Endodermal cell (in vitro differentiated cells): Measurements from ENCODE around the gene TNFSF8. TPM values are rescaled to one million over a fixed set of nuclear protein-coding genes. Genes with fewer than 3 reads are reported as not detected.

Experiments used
- DNase-seq: peaks from one replicate; pipeline ENCODE4 v3.0.0-alpha.2; 2017
- H3K27ac ChIP-seq: 2 replicates; pipeline ENCODE4 v1.5.1; 2013; ENCODE audit warnings: mild to moderate bottlenecking, low read depth, low read length, moderate library complexity
- H3K27me3 ChIP-seq: 2 replicates; pipeline ENCODE4 v1.6.1; 2013; ENCODE audit warnings: mild to moderate bottlenecking, low read length, moderate library complexity; ENCODE audit not compliant: insufficient read depth, control insufficient read depth, poor library complexity, severe bottlenecking
- H3K36me3 ChIP-seq: 2 replicates; pipeline ENCODE4 v1.7.0; 2013; ENCODE audit warnings: mild to moderate bottlenecking, low read length, moderate library complexity; ENCODE audit not compliant: control insufficient read depth, insufficient read depth
- H3K4me1 ChIP-seq: one replicate; pipeline ENCODE4 v1.7.0; 2013; ENCODE audit warnings: low read length; ENCODE audit not compliant: control insufficient read depth, insufficient read depth
- H3K4me3 ChIP-seq: 2 replicates; pipeline ENCODE4 v1.5.1; 2013; ENCODE audit warnings: mild to moderate bottlenecking, low read length, moderate library complexity
- H3K9ac ChIP-seq: 2 replicates; pipeline ENCODE4 v1.6.1; 2013; ENCODE audit warnings: mild to moderate bottlenecking, low read length, moderate library complexity; ENCODE audit not compliant: poor library complexity, severe bottlenecking; ENCODE audit errors: extremely low read depth
- H3K9me3 ChIP-seq: 2 replicates; pipeline ENCODE4 v1.6.1; 2013; ENCODE audit warnings: mild to moderate bottlenecking, low read length, moderate library complexity; ENCODE audit not compliant: control insufficient read depth
- H3K27ac Mint-ChIP-seq: 2 replicates; pipeline ENCODE4 v1.8.0; 2020; ENCODE audit warnings: mixed read lengths
- H3K27me3 Mint-ChIP-seq: 2 replicates; pipeline ENCODE4 v1.8.0; 2021; ENCODE audit warnings: mild to moderate bottlenecking, mixed read lengths; ENCODE audit not compliant: insufficient read depth
- H3K36me3 Mint-ChIP-seq: 2 replicates; pipeline ENCODE4 v1.8.0; 2020; ENCODE audit warnings: low read depth, mixed read lengths
- H3K4me1 Mint-ChIP-seq: 2 replicates; pipeline ENCODE4 v1.8.0; 2020; ENCODE audit warnings: mixed read lengths
- H3K4me3 Mint-ChIP-seq: 2 replicates; pipeline ENCODE4 v1.8.0; 2020; ENCODE audit warnings: mild to moderate bottlenecking, moderate library complexity, mixed read lengths
- H3K9me3 Mint-ChIP-seq: 2 replicates; pipeline ENCODE4 v1.8.0; 2020; ENCODE audit warnings: mild to moderate bottlenecking, mixed read lengths
- WGBS, 2 experiments: methylation state at CpG; one replicate each; pipeline versions ENCODE4 v1.1.5 to v1.1.7; 2013; ENCODE audit warnings: missing lambda C conversion rate in 2 of 2, mixed read lengths in 1 of 2; ENCODE audit not compliant: insufficient coverage in 1 of 2, insufficient read length in 1 of 2; 5-methylcytosine and 5-hydroxymethylcytosine counted together
- total RNA-seq, 2 donors: library from RNA; stranded (reverse); fragmentation: NEBNext Ultra II Directional in 1 of 2; extraction: Animal tissue kit (Norgen Biotek cat#: 25700) in 1 of 2; gene quantifications; 2 replicates in 1 of 2; 3 replicates in 1 of 2; pipeline ENCODE4 v1.2.1, GENCODE V29; 2021
- TF ChIP-seq, protein P1 (sequence below): fragments of 200-600 bp; sonication (generic); conservative IDR thresholded peaks from 2 replicates; pipeline ENCODE4 v1.5.0; 2021; ENCODE audit warnings: antibody characterized with exemption, mild to moderate bottlenecking

TNFSF8 gene
- total RNA-seq, 2 donors from 2014 or later = not detected

DNA sequence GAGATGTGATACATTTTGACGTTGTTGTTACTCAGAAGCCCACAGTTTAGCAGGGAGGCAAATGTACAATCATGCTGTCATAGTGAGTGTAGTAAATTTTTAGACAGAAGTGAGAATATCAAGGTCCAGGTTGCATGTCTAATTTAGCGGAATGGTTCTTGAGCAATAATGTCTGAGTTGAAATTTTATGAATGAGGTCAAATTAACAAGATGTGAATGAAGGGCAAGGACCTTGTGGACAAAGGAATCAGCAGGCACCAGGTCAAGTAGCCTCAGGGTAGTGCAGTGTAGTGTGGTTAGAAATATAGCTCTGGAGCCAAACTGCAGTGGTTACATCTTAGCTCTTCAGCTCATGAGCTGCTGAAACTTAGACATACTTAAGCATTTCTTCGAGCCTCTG is 36.2 kb downstream of the TNFSF8 start:
- no peak for DNase-seq
- peaks cover 5% of the 10 kb centered on the region for H3K4me1 Mint-ChIP-seq
- Histone ChIP-seq H3K4me1 (peaks cover 5% of the 10 kb centered on the region), H3K4me3 (no peak overlapping the region), H3K9me3 (no peaks in the 10 kb centered on the region), H3K36me3 (no peaks in the 10 kb centered on the region), H3K27ac (peak overlapping the region; percentile 59), H3K27me3 (no peaks in the 10 kb centered on the region), H3K9ac (no peak overlapping the region)
- TF ChIP-seq, protein P1, sequence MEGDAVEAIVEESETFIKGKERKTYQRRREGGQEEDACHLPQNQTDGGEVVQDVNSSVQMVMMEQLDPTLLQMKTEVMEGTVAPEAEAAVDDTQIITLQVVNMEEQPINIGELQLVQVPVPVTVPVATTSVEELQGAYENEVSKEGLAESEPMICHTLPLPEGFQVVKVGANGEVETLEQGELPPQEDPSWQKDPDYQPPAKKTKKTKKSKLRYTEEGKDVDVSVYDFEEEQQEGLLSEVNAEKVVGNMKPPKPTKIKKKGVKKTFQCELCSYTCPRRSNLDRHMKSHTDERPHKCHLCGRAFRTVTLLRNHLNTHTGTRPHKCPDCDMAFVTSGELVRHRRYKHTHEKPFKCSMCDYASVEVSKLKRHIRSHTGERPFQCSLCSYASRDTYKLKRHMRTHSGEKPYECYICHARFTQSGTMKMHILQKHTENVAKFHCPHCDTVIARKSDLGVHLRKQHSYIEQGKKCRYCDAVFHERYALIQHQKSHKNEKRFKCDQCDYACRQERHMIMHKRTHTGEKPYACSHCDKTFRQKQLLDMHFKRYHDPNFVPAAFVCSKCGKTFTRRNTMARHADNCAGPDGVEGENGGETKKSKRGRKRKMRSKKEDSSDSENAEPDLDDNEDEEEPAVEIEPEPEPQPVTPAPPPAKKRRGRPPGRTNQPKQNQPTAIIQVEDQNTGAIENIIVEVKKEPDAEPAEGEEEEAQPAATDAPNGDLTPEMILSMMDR = no peak
- no peak overlapping the region for H3K4me3 Mint-ChIP-seq
- WGBS, 2 experiments = 62 to 63% methylated on average over 3 of the region's 3 CpGs
- peaks cover 2% of the 10 kb centered on the region for H3K27me3 Mint-ChIP-seq
- H3K9me3 Mint-ChIP-seq = no peaks in the 10 kb centered on the region
- no peak overlapping the region for H3K27ac Mint-ChIP-seq
- no peaks in the 10 kb centered on the region for H3K36me3 Mint-ChIP-seq

DNA sequence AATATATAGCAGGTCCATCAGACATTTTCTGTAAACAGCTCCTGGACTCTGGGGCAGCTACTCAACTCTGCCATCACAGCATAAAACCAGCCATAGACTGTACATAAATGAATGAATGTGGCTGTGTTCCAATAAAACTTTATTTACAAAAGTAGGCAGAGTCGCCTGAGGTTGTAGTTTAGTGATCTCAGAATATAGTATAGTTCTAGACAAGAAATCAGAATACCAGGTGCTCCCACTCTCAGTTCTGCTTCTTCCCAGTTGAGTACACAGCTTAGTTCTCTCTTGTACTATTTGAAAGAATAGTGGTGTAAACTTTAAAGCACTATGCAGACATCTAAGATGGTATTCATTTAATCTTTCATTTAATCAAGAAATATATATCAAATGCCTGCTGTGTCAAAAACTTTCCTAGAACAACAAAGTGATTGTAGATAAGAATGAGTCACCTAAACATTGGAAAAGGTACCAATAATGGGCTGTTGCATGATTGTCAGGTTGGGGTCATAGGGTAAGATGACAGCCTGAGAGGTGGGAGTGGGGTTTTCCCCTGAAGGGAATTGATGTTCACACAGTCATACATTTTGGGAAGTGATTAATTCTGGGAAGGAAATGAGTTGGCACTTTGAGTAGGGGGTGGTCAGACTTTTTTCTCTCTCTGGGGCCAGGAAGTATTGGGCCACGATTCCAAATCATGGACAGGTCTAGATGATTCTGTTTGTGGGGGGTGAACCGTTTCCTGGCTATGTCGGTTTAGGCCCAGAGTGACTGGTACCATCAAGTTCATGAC is 37.0 kb downstream of the TNFSF8 start:
- H3K36me3 Mint-ChIP-seq = no peaks in the 10 kb centered on the region
- Histone ChIP-seq H3K27me3 (no peaks in the 10 kb centered on the region), H3K9ac (no peak overlapping the region), H3K4me3 (no peak overlapping the region), H3K9me3 (no peaks in the 10 kb centered on the region), H3K4me1 (peaks cover 9% of the 10 kb centered on the region), H3K27ac (no peak overlapping the region), H3K36me3 (no peaks in the 10 kb centered on the region)
- no peak for DNase-seq
- no peaks in the 10 kb centered on the region for H3K9me3 Mint-ChIP-seq
- TF ChIP-seq, protein P1 = no peak
- H3K27me3 Mint-ChIP-seq = peaks cover 2% of the 10 kb centered on the region
- H3K4me1 Mint-ChIP-seq = peaks cover 13% of the 10 kb centered on the region
- 92 to 93% methylated on average over 2 to 4 of the region's 4 CpGs for WGBS, 2 experiments
- no peak overlapping the region for H3K27ac Mint-ChIP-seq
- H3K4me3 Mint-ChIP-seq = no peak overlapping the region

DNA sequence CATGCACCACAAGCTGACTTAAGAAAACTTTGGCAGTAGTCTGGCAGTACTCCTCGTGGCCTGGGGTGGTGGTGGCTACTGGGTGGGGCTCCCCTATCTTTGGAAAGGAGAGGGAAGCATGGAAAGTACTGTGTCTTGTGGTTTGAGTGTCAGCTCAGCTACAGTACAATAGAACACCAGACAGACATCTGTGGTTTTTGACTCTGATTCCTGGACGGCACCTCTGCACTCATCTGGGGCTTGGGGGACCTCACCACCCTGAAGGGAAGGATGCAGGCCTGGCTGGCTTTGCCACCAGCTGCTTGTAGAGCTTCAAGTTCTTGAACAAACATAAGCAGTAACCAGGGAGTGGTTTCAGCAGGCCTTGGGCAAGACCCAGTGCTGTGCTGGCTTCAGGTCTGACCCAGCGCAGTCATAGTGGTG is 40.6 kb downstream of the TNFSF8 start:
- H3K27ac Mint-ChIP-seq = no peak overlapping the region
- Histone ChIP-seq H3K9me3 (peaks cover 15% of the 10 kb centered on the region), H3K4me1 (peaks cover 4% of the 10 kb centered on the region), H3K36me3 (no peaks in the 10 kb centered on the region), H3K27me3 (no peaks in the 10 kb centered on the region), H3K9ac (no peak overlapping the region), H3K27ac (no peak overlapping the region), H3K4me3 (no peak overlapping the region)
- H3K4me3 Mint-ChIP-seq = no peak overlapping the region
- peaks cover 16% of the 10 kb centered on the region for H3K4me1 Mint-ChIP-seq
- peaks cover 4% of the 10 kb centered on the region for H3K9me3 Mint-ChIP-seq
- TF ChIP-seq, protein P1 = no peak
- 86 to 88% methylated on average over 1 to 3 of the region's 3 CpGs for WGBS, 2 experiments
- H3K27me3 Mint-ChIP-seq = peaks cover 2% of the 10 kb centered on the region
- DNase-seq = no peak
- no peaks in the 10 kb centered on the region for H3K36me3 Mint-ChIP-seq
